ENCODE measurements around the gene SLC5A6. TPM values are rescaled to one million over a fixed set of nuclear protein-coding genes. Genes with fewer than 3 reads are reported as not detected.

The SLC5A6 gene
- total RNA-seq, 1 donor from 2014 or later = 24.9 TPM

DNA sequence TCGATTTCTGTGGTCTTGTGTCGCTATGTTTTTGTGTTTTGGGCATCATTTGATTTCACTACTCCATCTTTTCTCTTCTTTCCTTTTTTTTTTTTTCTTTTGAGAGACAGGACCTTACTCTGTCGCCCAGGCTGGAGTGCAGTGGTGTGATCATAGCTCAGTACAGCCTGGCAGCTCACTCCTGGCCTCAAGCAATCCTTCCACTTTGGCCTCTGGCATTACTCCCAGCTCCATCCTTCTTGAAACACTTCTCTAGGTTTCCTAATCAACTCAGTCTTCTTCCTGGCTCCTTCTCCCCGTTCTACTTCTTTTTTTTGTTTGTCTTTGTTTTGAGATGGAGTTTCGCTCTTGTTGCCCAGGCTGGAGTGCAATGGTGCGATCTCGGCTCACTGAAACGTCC lies 36.7 kb downstream of the SLC5A6 start:
- DNase-seq (ENCODE audit: low spot score) = no peak

GRCh38 chr2:27174638-27175037 lies 37.4 kb downstream of the SLC5A6 start:
- no peak for DNase-seq (ENCODE audit: low spot score)

- DNase-seq (ENCODE audit: low spot score) = no peak
Observed at GRCh38 chr2:27171351-27171848, 40.7 kb downstream of the SLC5A6 start.

GRCh38 chr2:27170581-27171337 lies 41.3 kb downstream of the SLC5A6 start:
- no peak for DNase-seq (ENCODE audit: low spot score)

GRCh38 chr2:27164960-27165763 lies 46.9 kb downstream of the SLC5A6 start:
- no peak for DNase-seq (ENCODE audit: low spot score)

DNA sequence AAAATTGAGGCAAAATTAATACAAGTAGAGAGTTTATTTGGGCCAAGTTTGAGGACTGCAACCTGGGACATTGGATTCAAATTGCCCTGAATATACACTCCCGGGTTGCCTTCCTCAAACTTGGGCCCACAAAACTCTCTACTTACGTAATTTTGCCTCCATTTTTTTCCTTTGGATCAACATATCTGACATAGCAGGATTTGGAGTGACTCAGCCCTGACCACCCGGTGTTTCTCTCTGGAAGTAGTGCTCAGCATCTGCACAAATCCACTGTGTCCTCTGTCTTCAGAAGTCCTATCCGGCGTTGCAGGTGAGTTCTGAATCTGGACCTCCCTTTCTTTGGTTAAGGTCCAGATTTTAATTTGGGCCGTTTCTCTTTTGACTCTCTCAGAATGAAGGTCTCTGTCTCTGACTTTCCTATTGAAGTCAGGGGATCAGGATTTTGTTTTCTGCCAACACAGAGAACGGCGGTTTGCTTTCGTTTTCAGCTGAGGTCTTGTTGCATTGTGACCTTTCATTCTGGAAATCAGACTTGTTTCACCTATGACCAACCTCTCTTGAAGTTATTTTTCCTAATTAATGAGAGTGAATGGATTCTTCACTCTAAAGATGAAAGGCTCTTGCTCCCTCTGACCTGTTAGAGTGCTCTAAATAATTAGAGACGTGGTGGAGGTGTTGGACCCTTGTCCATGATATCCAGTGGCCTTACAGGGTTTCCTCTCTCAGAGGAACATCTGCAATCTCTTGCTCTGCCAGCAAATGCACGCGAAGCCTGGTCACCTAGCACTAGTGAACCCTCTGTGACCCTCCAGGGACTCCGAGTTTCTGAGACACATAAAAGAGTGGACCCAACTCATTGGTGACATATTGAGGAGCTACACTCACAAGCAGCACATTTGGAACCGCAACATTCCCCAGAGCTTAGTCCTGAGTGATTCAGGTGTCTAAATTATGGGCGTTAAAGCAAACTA lies 49.6 kb downstream of the SLC5A6 start:
- no peak for DNase-seq (ENCODE audit: low spot score)

DNA sequence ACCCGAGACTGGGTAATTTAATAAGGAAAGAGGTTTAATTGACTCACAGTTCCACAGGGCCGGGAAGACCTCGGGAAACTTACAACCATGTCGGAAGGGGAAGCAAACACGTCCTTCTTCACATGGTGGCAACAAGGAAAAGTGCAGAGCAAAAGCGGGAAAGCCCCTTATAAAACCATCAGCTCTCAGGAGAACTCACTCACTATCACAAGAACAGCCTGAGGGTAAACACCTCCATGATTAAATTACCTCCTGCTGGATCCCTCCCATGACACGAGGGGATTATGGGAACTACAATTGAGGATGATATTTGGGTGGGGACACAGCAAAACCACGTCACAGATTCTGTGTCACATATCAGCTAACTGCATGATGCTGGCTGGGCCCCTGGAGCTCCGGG lies 51.9 kb downstream of the SLC5A6 start:
- DNase-seq (ENCODE audit: low spot score) = no peak

GRCh38 chr2:27159271-27159670 lies 52.8 kb downstream of the SLC5A6 start:
- DNase-seq (ENCODE audit: low spot score) = no peak

DNA sequence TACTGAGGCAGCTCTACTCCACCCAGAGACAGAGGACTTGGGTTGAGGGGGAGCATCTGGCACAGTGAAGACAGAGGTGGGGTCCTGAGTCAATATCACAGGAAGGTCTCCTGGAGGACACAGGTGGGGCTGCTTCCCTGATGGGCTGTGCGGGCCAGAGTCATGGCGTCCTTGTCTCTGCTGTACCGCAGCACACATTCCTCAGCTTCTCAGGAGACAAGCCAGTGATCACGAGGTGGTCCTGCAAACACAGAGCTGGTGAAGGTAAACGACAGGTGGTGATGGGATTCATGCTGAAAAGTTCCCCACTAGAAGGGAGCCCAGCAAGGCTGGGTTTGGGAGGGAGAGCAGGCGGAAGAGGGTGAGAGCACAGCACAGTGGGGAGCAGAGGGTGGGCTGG lies 53.6 kb downstream of the SLC5A6 start:
- DNase-seq (ENCODE audit: low spot score) = no peak

- DNase-seq (ENCODE audit: low spot score) = no peak
Observed at GRCh38 chr2:27155069-27155520, 57.0 kb downstream of the SLC5A6 start.

DNA sequence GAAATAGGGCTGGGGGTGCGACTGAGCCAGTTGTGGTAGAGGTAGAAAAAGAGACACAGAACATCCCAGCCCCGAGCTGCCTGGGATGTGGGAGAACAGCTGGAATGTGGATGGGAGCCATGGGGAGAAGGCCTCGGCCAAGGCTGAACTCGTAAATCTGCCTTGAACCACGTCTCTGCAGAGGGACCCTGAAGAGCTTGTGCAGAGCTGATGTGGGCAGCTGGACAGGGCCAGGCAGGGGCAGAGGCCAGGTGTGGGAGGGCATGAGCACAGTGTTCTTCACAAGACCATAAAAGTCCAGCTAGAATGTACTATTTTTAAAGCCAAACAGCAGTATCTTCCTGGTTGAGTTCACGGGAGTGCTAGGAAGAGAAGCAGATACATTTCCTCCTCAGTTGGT lies 57.6 kb downstream of the SLC5A6 start:
- no peak for DNase-seq (ENCODE audit: low spot score)

DNA sequence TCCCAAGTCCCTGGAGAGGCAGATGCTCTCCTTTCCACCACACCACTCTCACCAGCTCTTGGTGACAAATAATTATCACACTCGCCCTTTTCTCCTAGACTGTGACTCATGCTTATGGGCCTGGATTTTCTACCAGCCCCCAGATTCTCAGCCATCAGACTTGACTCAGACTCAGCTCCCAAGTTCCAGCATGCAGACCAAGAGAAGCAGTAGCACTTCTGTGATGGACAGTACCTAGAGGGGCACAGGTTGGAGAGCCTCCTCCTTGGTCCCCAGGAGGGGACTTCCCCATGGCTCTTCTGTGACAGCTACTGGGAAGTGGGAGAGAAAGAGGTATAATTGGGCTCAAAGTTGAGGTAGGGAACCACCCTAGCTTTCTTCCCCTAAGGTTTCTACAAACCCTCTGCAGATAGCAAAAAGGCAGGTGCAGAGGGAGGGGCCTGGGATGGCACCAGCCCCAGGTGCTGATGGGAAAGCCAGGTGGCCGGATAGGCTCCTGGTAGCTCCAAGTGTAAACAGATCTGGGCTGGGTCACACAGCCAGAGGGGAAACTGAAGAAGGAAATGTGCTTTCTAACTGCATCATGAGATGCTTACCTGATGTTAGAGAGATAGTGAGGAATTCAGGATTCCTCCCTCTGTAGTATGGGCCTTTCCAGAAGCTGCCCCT lies 59.1 kb downstream of the SLC5A6 start:
- DNase-seq (ENCODE audit: low spot score) = no peak

DNA sequence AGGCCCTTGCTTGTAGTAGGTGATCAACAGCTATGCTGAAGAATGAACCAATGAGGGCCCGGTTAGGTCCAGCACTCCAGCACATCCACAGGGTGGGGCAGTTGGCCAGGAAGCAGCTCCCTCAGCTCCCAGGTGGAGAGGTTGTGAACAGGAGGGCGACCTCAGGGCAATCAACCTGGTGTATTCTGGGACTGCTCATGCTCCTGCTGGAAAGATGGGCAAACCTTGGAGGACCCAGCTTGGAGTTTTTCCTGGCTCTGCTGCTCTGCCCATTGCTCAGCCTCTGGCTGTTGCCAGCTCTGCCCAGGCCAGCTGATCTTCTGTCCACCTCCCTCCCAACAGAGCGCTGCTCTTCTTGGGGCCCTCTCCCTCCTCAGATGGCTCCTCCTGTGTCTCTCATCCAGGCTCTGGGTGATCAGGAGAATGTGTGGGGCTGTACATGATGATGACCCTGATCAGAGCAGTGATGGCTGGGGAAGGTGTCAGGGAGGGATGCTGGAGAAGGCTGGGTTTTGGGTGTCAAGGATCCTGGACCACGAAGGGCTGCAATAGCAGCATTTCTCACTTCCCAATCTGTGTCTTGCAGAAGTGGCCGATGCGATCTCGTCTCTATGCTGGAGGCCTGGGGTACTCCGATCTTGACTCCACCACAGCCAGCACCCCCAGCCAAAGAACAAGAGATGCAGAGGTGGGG lies 59.8 kb downstream of the SLC5A6 start:
- no peak for DNase-seq (ENCODE audit: low spot score)

GRCh38 chr2:27150639-27151230 lies 61.3 kb downstream of the SLC5A6 start:
- DNase-seq (ENCODE audit: low spot score) = no peak

Other genes with a start within 250 kb of the SLC5A6 start
- gene MAPRE3, start 241.6 kb downstream of the SLC5A6 start, total RNA-seq = 25.2 TPM
- gene TMEM214, start 179.3 kb downstream of the SLC5A6 start, total RNA-seq = 80.0 TPM
- gene AGBL5, start 160.6 kb downstream of the SLC5A6 start, total RNA-seq = 27.9 TPM
- 323 TPM for gene OST4, start 140.6 kb downstream of the SLC5A6 start, total RNA-seq
- 210 TPM for gene EMILIN1, start 133.7 kb downstream of the SLC5A6 start, total RNA-seq
- gene KHK, start 125.5 kb downstream of the SLC5A6 start, total RNA-seq = 6.1 TPM
- gene CGREF1, start 93.1 kb downstream of the SLC5A6 start, total RNA-seq = 1.1 TPM
- gene ABHD1, start 88.5 kb downstream of the SLC5A6 start, total RNA-seq = 0.37 TPM
- 51.3 TPM for gene PREB, start 77.6 kb downstream of the SLC5A6 start, total RNA-seq
- not detected for gene PRR30, start 72.9 kb downstream of the SLC5A6 start, total RNA-seq
- gene TCF23, start 63.3 kb downstream of the SLC5A6 start, total RNA-seq = 0.12 TPM
- 104 TPM for gene ATRAID, start 227 bp downstream of the SLC5A6 start, total RNA-seq
- gene CAD, start 5.1 kb upstream of the SLC5A6 start, total RNA-seq = 26.7 TPM
- not detected for gene SLC30A3, start 50.8 kb upstream of the SLC5A6 start, total RNA-seq
- gene DNAJC5G, start 63.2 kb upstream of the SLC5A6 start, total RNA-seq = not detected
- gene TRIM54, start 70.2 kb upstream of the SLC5A6 start, total RNA-seq = 0.26 TPM
- 3.1 TPM for gene UCN, start 96.2 kb upstream of the SLC5A6 start, total RNA-seq
- gene MPV17, start 110.8 kb upstream of the SLC5A6 start, total RNA-seq = 62.6 TPM
- gene GTF3C2, start 144.5 kb upstream of the SLC5A6 start, total RNA-seq = 49.5 TPM
- 32.3 TPM for gene EIF2B4, start 158.1 kb upstream of the SLC5A6 start, total RNA-seq
- gene SNX17, start 158.3 kb upstream of the SLC5A6 start, total RNA-seq = 105 TPM
- gene ZNF513, start 168.5 kb upstream of the SLC5A6 start, total RNA-seq = 25.6 TPM
- 56.7 TPM for gene PPM1G, start 197.3 kb upstream of the SLC5A6 start, total RNA-seq
- gene NRBP1, start 216.4 kb upstream of the SLC5A6 start, total RNA-seq = 90.1 TPM
- 65.7 TPM for gene KRTCAP3, start 230.1 kb upstream of the SLC5A6 start, total RNA-seq